ENCODE measurements around the gene CD96. TPM values are rescaled to one million over a fixed set of nuclear protein-coding genes. Genes with fewer than 3 reads are reported as not detected.

Gene CD96
- total RNA-seq, 2 donors from 2014 or later: not detected

DNA sequence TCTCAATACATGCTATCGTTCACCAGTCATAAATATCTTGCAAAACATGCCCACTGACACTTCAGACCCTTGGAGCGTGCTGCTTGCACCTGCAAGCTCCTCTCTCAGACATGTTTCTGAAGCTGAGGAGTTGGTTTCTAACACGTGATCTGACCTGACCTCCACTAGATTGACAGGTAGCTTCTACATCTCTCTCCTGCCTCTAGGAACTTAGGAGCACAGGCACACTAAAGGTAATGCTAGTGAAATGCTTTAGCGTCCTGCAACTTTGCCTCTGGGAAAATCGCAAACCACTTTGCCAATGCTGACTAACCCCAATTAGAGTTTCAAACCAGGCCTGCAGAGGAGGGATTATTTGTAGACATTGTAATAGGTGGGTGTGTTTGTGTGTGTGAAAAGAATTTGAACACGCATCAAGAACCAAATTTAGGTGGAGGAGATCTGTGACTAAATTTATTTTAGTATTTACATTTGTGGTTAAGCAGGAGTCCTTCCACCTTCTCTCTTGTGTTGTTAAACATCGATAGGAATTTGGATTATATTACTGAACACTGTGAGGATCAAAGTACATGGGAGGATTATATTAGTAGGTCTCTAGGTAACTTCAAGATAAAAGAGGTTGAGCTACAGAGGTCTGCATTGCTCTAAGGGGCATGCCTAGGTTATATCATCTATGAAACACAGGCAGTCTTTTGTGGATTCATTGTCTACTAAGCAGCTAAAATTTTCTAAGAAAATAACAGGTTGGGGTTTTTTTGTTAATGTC, 139.8 kb downstream of the CD96 start:
- Histone ChIP-seq H3K36me3 (ENCODE audit: control insufficient read depth, insufficient read depth, low read length) (no peaks in the 10 kb centered on the region), H3K4me1 (ENCODE audit: control insufficient read depth, insufficient read depth, low read length) (no peaks in the 10 kb centered on the region), H3K9ac (ENCODE audit: extremely low read depth, low read length, poor library complexity, severe bottlenecking) (no peak overlapping the region), H3K27me3 (ENCODE audit: control insufficient read depth, insufficient read depth, low read length, poor library complexity, severe bottlenecking) (peaks cover 14% of the 10 kb centered on the region), H3K4me3 (ENCODE audit: low read length) (no peak overlapping the region), H3K27ac (ENCODE audit: low read depth, low read length) (no peak overlapping the region), H3K9me3 (ENCODE audit: control insufficient read depth, low read length) (no peaks in the 10 kb centered on the region)
- Mint-ChIP-seq H3K9me3 (no peaks in the 10 kb centered on the region), H3K27me3 (ENCODE audit: insufficient read depth) (peaks cover 5% of the 10 kb centered on the region), H3K4me3 (no peak overlapping the region), H3K4me1 (peaks cover 5% of the 10 kb centered on the region), H3K27ac (no peak overlapping the region), H3K36me3 (ENCODE audit: low read depth) (no peaks in the 10 kb centered on the region)
- TF ChIP-seq, protein P1, sequence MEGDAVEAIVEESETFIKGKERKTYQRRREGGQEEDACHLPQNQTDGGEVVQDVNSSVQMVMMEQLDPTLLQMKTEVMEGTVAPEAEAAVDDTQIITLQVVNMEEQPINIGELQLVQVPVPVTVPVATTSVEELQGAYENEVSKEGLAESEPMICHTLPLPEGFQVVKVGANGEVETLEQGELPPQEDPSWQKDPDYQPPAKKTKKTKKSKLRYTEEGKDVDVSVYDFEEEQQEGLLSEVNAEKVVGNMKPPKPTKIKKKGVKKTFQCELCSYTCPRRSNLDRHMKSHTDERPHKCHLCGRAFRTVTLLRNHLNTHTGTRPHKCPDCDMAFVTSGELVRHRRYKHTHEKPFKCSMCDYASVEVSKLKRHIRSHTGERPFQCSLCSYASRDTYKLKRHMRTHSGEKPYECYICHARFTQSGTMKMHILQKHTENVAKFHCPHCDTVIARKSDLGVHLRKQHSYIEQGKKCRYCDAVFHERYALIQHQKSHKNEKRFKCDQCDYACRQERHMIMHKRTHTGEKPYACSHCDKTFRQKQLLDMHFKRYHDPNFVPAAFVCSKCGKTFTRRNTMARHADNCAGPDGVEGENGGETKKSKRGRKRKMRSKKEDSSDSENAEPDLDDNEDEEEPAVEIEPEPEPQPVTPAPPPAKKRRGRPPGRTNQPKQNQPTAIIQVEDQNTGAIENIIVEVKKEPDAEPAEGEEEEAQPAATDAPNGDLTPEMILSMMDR (conservative IDR thresholded peaks at IDR 0.05): no peak
- WGBS, 2 experiments (ENCODE audit: insufficient coverage in 1 of 2, insufficient read length in 1 of 2): 85 to 90% methylated on average over 5 to 7 of the region's 7 CpGs
- DNase-seq: no peak

DNA sequence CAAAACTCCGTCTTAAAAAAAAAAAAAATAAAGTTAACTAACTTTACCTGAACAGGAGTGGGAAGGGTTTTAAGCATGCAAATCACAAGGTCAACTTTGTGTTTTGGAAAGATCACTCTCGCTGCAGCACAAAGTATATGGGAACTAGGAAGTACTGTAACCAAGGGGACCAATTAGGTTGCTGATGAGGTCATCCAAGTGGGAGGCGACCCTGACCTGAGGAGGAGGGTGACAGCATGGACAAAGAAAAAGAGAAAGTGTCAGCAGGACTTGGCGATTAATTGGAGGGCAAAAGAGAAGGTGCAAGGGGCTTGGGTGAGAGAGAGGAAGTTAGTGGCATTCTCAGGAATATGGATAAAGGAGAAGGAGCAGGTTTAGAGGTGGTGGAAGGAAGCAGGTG, 142.6 kb downstream of the CD96 start:
- no peaks in the 10 kb centered on the region for H3K36me3 Mint-ChIP-seq (ENCODE audit: low read depth)
- no peaks in the 10 kb centered on the region for H3K4me1 ChIP-seq (ENCODE audit: control insufficient read depth, insufficient read depth, low read length)
- DNase-seq: no peak
- no peak overlapping the region for H3K27ac Mint-ChIP-seq
- TF ChIP-seq, protein P1 (conservative IDR thresholded peaks at IDR 0.05): no peak
- peaks cover 6% of the 10 kb centered on the region for H3K27me3 Mint-ChIP-seq (ENCODE audit: insufficient read depth)
- WGBS, 2 experiments (ENCODE audit: insufficient coverage in 1 of 2, insufficient read length in 1 of 2): 85 to 92% methylated on average over 2 to 4 of the region's 4 CpGs
- no peaks in the 10 kb centered on the region for H3K36me3 ChIP-seq (ENCODE audit: control insufficient read depth, insufficient read depth, low read length)
- H3K4me3 ChIP-seq (ENCODE audit: low read length): no peak overlapping the region
- H3K4me3 Mint-ChIP-seq: no peak overlapping the region
- no peak overlapping the region for H3K9ac ChIP-seq (ENCODE audit: extremely low read depth, low read length, poor library complexity, severe bottlenecking)
- H3K9me3 Mint-ChIP-seq: no peaks in the 10 kb centered on the region
- H3K4me1 Mint-ChIP-seq: peaks cover 5% of the 10 kb centered on the region
- no peaks in the 10 kb centered on the region for H3K9me3 ChIP-seq (ENCODE audit: control insufficient read depth, low read length)
- H3K27me3 ChIP-seq (ENCODE audit: control insufficient read depth, insufficient read depth, low read length, poor library complexity, severe bottlenecking): peaks cover 14% of the 10 kb centered on the region
- no peak overlapping the region for H3K27ac ChIP-seq (ENCODE audit: low read depth, low read length)

DNA sequence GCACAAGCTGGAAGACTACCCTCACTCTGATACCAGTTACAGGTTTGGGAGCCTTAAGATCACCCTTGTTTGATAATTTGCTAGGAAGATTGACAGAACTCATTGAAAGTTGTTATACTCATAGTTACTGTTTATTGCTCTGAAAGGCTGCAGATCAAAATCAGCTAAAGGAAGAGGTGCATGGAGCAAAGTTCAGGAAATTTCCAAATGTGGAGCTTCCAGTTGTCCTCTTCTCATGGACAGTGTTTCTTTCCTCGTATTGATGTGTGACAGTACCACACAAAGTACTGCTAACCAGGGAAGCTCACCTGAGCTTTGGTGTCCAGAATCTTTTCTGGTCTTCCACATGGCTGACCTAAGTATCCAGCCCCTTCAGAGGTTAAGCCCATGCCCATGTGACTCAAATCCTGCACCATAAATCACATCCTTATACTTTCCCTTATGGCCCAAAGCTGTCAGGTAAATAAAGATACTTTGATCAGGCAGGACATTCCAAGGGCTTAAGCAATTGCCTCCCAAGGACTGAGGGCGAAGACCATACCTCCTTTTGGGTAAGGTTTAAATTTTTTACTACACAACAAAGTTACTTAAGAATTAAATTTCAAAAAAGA, 146.3 kb downstream of the CD96 start:
- Mint-ChIP-seq H3K4me1 (peaks cover 7% of the 10 kb centered on the region), H3K36me3 (ENCODE audit: low read depth) (no peaks in the 10 kb centered on the region), H3K9me3 (no peaks in the 10 kb centered on the region), H3K27ac (no peak overlapping the region), H3K4me3 (no peak overlapping the region), H3K27me3 (ENCODE audit: insufficient read depth) (peaks cover 6% of the 10 kb centered on the region)
- peaks cover 3% of the 10 kb centered on the region for H3K4me1 ChIP-seq (ENCODE audit: control insufficient read depth, insufficient read depth, low read length)
- no peaks in the 10 kb centered on the region for H3K36me3 ChIP-seq (ENCODE audit: control insufficient read depth, insufficient read depth, low read length)
- no peaks in the 10 kb centered on the region for H3K9me3 ChIP-seq (ENCODE audit: control insufficient read depth, low read length)
- H3K27ac ChIP-seq (ENCODE audit: low read depth, low read length): no peak overlapping the region
- H3K9ac ChIP-seq (ENCODE audit: extremely low read depth, low read length, poor library complexity, severe bottlenecking): no peak overlapping the region
- 90 to 93% methylated on average over 1 to 2 of the region's 2 CpGs for WGBS, 2 experiments (ENCODE audit: insufficient coverage in 1 of 2, insufficient read length in 1 of 2)
- TF ChIP-seq, protein P1 (conservative IDR thresholded peaks at IDR 0.05): no peak
- no peak overlapping the region for H3K4me3 ChIP-seq (ENCODE audit: low read length)
- no peak for DNase-seq
- H3K27me3 ChIP-seq (ENCODE audit: control insufficient read depth, insufficient read depth, low read length, poor library complexity, severe bottlenecking): peaks cover 10% of the 10 kb centered on the region

Data from endodermal cell (in vitro differentiated cells).